ENCODE results near the gene FYTTD1.

GRCh38 chr3:197833930-197834715 is 84.4 kb downstream of the FYTTD1 start:
- no peak for TF ChIP-seq POLR2AphosphoS5 (IDR thresholded peaks at IDR 0.05)
- no peak for TF ChIP-seq POLR2A (IDR thresholded peaks at IDR 0.05)
- TF ChIP-seq, protein P1, sequence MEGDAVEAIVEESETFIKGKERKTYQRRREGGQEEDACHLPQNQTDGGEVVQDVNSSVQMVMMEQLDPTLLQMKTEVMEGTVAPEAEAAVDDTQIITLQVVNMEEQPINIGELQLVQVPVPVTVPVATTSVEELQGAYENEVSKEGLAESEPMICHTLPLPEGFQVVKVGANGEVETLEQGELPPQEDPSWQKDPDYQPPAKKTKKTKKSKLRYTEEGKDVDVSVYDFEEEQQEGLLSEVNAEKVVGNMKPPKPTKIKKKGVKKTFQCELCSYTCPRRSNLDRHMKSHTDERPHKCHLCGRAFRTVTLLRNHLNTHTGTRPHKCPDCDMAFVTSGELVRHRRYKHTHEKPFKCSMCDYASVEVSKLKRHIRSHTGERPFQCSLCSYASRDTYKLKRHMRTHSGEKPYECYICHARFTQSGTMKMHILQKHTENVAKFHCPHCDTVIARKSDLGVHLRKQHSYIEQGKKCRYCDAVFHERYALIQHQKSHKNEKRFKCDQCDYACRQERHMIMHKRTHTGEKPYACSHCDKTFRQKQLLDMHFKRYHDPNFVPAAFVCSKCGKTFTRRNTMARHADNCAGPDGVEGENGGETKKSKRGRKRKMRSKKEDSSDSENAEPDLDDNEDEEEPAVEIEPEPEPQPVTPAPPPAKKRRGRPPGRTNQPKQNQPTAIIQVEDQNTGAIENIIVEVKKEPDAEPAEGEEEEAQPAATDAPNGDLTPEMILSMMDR (IDR thresholded peaks at IDR 0.05): no peak
- TF ChIP-seq EP300 (IDR thresholded peaks at IDR 0.05; ENCODE audit: low read depth): no peak
